SU-DHL-6 (cell line): ENCODE measurements around the gene KRTAP19-8.

Experiments
- H2AFZ ChIP-seq: fragments of 200-600 bp; sonication (generic); 2 replicates; pipeline ENCODE4 v1.6.1; 2014; ENCODE audit warnings: low read depth, mild to moderate bottlenecking, moderate library complexity, mixed read lengths, antibody characterized with exemption, low read length; ENCODE audit not compliant: severe bottlenecking
- H3F3A ChIP-seq: fragments of 200-600 bp; shearing (Covaris generic); 2 replicates; pipeline ENCODE4 v1.6.0; 2016; ENCODE audit warnings: antibody characterized with exemption, mild to moderate bottlenecking; ENCODE audit not compliant: insufficient read depth
- H3K27ac ChIP-seq: fragments of 200-600 bp; sonication (generic); 2 replicates; pipeline ENCODE4 v1.5.1; 2016; ENCODE audit warnings: low read depth, mild to moderate bottlenecking, low read length, moderate library complexity, mixed read lengths
- H3K27me3 ChIP-seq: fragments of 200-600 bp; sonication (generic), shearing (Covaris generic); 2 replicates; pipeline ENCODE4 v1.6.0; 2014; ENCODE audit warnings: mild to moderate bottlenecking, low read length
- H3K36me3 ChIP-seq: fragments of 200-600 bp; sonication (generic); 2 replicates; pipeline ENCODE4 v1.6.1; 2014; ENCODE audit warnings: mild to moderate bottlenecking, low read length, mixed read lengths
- H3K4me2 ChIP-seq: fragments of 300-600, 200-600 bp; shearing (Covaris generic), sonication (generic); 2 replicates; pipeline ENCODE4 v1.6.0; 2014; ENCODE audit warnings: low read length, low read depth, mild to moderate bottlenecking; ENCODE audit not compliant: poor library complexity, severe bottlenecking
- H3K4me3 ChIP-seq: fragments of 200-600 bp; sonication (generic); 2 replicates; pipeline ENCODE4 v1.5.1; 2014; ENCODE audit warnings: antibody characterized with exemption, low read length, mild to moderate bottlenecking, mixed read lengths; ENCODE audit not compliant: insufficient read depth, poor library complexity, severe bottlenecking
- H3K79me2 ChIP-seq: fragments of 200-600 bp; sonication (generic); 2 replicates; pipeline ENCODE4 v1.6.1; 2014; ENCODE audit warnings: mild to moderate bottlenecking, low read length, moderate library complexity; ENCODE audit not compliant: insufficient read depth
- H3K9ac ChIP-seq: fragments of 200-600 bp; sonication (generic); 2 replicates; pipeline ENCODE4 v1.7.0; 2014; ENCODE audit warnings: mild to moderate bottlenecking, low read length
- H3K9me2 ChIP-seq: fragments of 200-600 bp; sonication (generic); replicated peaks from 2 replicates; pipeline ENCODE4 v1.6.1; 2014; ENCODE audit warnings: low read length; ENCODE audit not compliant: insufficient read depth
- H3K9me3 ChIP-seq: fragments of 200-600 bp; sonication (generic); 2 replicates; pipeline ENCODE4 v1.6.1; 2014; ENCODE audit warnings: low read length, mixed read lengths; ENCODE audit not compliant: insufficient read depth
- H4K20me1 ChIP-seq: fragments of 200-600 bp; sonication (generic); 2 replicates; pipeline ENCODE4 v1.6.1; 2014; ENCODE audit warnings: low read depth, mild to moderate bottlenecking, antibody characterized with exemption, low read length, moderate library complexity, mixed read lengths
- EZH2phosphoT487 ChIP-seq: fragments of 200-600 bp; sonication (generic), shearing (Covaris generic); conservative IDR thresholded peaks from 2 replicates; pipeline ENCODE4 v1.6.1; 2018; ENCODE audit warnings: mild to moderate bottlenecking, antibody characterized with exemption, low read length, moderate library complexity, mixed read lengths
- TF ChIP-seq, protein P1 (sequence below): fragments of 200-600 bp; sonication (generic); IDR thresholded peaks from one replicate; pipeline ENCODE4 v1.5.1; 2017; ENCODE audit warnings: antibody characterized with exemption, mild to moderate bottlenecking, low read length, moderate library complexity; ENCODE audit not compliant: insufficient read depth, poor library complexity, severe bottlenecking

Gene KRTAP19-8

DNA sequence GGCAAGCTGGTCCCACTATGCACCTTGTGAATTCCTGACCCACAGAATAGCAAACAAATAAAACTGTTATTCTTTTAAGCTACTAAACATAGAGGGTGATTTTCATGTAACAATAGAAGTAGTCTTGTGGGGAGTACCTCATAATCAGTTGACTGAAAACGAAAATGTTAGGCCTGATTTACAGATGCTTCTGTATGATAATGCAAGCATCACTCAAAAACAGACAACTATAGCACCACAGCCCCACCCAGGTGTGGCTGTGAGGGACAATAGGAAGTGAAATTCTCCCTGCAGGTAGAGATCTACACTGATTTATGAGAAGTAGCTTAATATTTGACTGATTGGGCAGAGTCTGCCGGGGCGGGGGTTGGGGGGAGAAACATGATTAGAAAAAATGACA, 26.5 kb upstream of the KRTAP19-8 start:
- Histone ChIP-seq H3K9me3 (no peaks in the 10 kb centered on the region), H3K9me2 (no peaks in the 10 kb centered on the region), H3F3A (no peaks in the 10 kb centered on the region), H3K27me3 (no peaks in the 10 kb centered on the region), H3K4me3 (no peak overlapping the region), H3K4me2 (no peak overlapping the region), H3K79me2 (no peaks in the 10 kb centered on the region), H3K27ac (no peak overlapping the region), H3K36me3 (no peaks in the 10 kb centered on the region), H4K20me1 (no peaks in the 10 kb centered on the region), H3K9ac (no peak overlapping the region), H2AFZ (no peak overlapping the region)
- TF ChIP-seq, protein P1, sequence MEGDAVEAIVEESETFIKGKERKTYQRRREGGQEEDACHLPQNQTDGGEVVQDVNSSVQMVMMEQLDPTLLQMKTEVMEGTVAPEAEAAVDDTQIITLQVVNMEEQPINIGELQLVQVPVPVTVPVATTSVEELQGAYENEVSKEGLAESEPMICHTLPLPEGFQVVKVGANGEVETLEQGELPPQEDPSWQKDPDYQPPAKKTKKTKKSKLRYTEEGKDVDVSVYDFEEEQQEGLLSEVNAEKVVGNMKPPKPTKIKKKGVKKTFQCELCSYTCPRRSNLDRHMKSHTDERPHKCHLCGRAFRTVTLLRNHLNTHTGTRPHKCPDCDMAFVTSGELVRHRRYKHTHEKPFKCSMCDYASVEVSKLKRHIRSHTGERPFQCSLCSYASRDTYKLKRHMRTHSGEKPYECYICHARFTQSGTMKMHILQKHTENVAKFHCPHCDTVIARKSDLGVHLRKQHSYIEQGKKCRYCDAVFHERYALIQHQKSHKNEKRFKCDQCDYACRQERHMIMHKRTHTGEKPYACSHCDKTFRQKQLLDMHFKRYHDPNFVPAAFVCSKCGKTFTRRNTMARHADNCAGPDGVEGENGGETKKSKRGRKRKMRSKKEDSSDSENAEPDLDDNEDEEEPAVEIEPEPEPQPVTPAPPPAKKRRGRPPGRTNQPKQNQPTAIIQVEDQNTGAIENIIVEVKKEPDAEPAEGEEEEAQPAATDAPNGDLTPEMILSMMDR, result no peak
- TF ChIP-seq EZH2phosphoT487, result no peak

DNA sequence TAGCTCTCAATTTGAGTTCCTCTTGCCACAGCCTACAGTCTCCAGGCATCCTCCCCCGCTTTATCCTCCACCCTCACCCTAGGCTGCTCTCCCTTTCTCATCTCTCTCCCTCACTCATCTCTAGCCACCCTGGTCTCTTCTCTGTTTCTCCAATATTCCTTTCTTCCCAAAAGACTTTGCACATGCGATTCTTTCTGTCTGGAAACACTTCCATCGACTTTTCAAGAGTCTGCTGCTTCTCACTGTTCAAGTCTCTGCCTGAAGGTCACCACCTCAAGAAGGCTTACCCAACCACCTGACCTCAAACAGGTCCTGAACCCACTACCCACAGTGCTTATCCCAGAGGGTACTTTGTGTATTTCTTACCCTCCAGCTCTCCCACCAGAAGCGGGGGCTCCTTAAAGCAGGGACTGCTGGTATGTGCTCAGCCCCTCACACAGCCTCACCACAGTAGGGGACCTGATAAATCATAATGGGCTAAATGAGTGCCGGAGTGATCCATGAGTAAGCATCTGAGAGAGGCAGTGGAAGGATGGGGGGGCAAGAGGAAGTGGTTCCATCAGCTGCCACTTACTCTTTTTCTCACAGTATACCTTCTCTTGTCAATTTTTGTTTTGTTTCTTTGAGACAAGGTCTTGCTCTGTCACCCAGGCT, 14.3 kb upstream of the KRTAP19-8 start:
- Histone ChIP-seq H3K4me2 (no peak overlapping the region), H3K9ac (no peak overlapping the region), H4K20me1 (no peaks in the 10 kb centered on the region), H3F3A (no peaks in the 10 kb centered on the region), H3K4me3 (no peak overlapping the region), H3K27me3 (no peaks in the 10 kb centered on the region), H2AFZ (no peak overlapping the region), H3K9me2 (no peaks in the 10 kb centered on the region), H3K27ac (no peak overlapping the region), H3K79me2 (no peaks in the 10 kb centered on the region), H3K9me3 (no peaks in the 10 kb centered on the region), H3K36me3 (no peaks in the 10 kb centered on the region)
- TF ChIP-seq EZH2phosphoT487, result no peak
- TF ChIP-seq, protein P1, result no peak

DNA sequence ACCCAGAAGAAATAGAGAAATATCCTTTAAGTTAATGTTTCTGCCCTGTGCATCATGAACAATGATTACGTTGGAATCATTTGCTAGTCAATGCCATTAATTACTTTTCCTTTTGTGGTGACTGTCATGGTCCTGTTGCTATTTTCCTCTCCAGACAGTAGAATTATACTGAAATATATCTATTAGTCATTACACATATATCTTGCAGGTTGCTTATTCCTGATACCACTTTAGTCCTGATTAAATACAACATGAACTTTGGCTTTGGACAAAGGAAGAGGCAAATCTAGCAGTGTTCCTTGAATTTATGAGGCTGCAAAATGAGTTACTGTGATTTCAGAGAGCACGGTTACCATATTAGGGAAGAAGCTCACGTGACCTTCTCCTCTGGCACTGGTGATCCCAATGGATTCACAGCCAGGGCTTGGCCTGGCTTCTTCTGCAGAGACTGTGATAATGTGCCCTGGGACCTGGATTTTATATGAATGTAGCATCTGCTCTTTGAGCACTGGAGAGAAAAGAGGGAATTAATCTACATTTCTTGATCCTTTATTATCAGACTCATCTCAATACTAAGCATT, 12.4 kb upstream of the KRTAP19-8 start:
- TF ChIP-seq, protein P1, result no peak
- no peak for TF ChIP-seq EZH2phosphoT487
- H3K9me3 ChIP-seq, result no peaks in the 10 kb centered on the region
- H3K4me2 ChIP-seq, result no peak overlapping the region
- no peak overlapping the region for H3K4me3 ChIP-seq
- no peak overlapping the region for H3K27ac ChIP-seq
- H3K27me3 ChIP-seq, result no peaks in the 10 kb centered on the region
- no peaks in the 10 kb centered on the region for H4K20me1 ChIP-seq
- H3K9ac ChIP-seq, result no peak overlapping the region
- no peaks in the 10 kb centered on the region for H3F3A ChIP-seq
- no peaks in the 10 kb centered on the region for H3K36me3 ChIP-seq
- no peak overlapping the region for H2AFZ ChIP-seq
- no peaks in the 10 kb centered on the region for H3K79me2 ChIP-seq
- no peaks in the 10 kb centered on the region for H3K9me2 ChIP-seq
